NB4 (cell line): ENCODE results near the gene GNG5.

Source experiments
- POLR2A ChIP-seq: IDR thresholded peaks from 2 replicates; pipeline ENCODE4 v1.6.1; 2011; ENCODE audit warnings: mild to moderate bottlenecking; ENCODE audit not compliant: insufficient read length; ENCODE audit errors: extremely low read depth
- TF ChIP-seq, protein P1 (sequence below): IDR thresholded peaks from one replicate; pipeline ENCODE4 v1.5.1; 2012; ENCODE audit warnings: low read depth, low read length

DNA sequence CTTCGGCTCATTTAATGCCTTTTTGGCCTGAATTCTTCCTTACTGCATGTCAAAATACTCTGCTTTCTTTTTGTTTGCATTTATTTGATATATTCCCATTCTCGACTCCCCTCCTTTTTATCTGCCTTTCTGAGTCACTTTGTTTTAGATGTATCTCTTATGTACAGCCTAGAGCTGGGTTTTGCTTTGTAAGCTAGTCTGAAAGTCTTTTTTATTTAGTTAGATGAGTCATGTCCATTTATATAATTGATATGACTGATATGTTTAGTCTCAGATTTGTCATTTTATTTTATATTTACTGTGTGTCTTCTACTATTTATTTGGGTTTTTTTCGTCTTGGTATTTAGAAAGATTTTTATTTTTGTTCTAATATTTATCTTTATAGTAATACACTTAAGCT lies 33.6 kb upstream of the GNG5 start:
- TF ChIP-seq, protein P1, sequence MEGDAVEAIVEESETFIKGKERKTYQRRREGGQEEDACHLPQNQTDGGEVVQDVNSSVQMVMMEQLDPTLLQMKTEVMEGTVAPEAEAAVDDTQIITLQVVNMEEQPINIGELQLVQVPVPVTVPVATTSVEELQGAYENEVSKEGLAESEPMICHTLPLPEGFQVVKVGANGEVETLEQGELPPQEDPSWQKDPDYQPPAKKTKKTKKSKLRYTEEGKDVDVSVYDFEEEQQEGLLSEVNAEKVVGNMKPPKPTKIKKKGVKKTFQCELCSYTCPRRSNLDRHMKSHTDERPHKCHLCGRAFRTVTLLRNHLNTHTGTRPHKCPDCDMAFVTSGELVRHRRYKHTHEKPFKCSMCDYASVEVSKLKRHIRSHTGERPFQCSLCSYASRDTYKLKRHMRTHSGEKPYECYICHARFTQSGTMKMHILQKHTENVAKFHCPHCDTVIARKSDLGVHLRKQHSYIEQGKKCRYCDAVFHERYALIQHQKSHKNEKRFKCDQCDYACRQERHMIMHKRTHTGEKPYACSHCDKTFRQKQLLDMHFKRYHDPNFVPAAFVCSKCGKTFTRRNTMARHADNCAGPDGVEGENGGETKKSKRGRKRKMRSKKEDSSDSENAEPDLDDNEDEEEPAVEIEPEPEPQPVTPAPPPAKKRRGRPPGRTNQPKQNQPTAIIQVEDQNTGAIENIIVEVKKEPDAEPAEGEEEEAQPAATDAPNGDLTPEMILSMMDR = no peak
- no peak for TF ChIP-seq POLR2A
